NCI-H187 treated with DMSO at 0.1 percent for 48 hours (cell line): ENCODE results near the gene SAMD4A.

Experiments
- DNase-seq: peaks from one replicate; lab custom pipeline; 2025; lab: John Stamatoyannopoulos, UW

The SAMD4A gene

GRCh38 chr14:54706769-54707168, 139.8 kb downstream of the SAMD4A start:
- DNase-seq: no peak

DNA sequence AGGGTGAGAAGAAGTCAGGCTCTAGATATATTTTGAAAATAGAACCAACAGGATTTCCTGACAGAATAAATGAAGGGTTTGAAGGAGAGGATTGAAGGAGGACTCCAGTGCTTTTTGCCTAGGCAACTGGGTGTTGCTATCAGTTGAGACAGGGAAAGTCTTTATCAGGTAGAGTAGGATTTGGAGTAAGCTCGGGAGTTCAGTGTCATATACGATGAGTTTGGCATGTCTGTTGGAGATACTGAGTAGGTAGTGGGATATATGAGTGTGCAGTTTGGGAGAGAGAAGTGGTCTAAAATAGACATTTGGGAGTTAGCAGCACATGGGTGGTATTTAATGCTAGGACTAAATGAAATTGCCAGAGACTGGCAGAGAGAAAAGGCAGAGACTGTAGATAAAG, 141.2 kb downstream of the SAMD4A start:
- DNase-seq: no peak

GRCh38 chr14:54708982-54709381, 142.1 kb downstream of the SAMD4A start:
- no peak for DNase-seq

DNA sequence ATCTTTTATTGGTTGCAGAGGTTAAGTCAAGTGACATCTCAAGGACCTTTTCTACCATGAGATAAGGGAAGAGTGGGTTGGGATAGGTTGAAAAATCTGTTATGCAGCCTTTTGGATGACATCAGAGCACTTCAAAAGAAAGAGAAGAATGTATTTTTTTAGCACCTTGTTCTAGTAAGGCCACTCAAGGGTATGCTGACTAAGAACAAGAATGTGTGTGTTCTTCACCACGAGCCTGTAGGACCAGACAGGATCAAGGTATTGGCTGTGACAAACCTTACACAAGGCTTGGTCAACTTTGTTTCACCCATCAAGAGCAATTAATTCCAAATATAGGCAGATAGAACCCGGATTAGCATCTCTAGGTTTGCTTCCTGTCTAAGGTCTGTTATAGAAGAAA, 142.5 kb downstream of the SAMD4A start:
- DNase-seq: no peak

- no peak for DNase-seq
These were observed 142.9 kb downstream of the SAMD4A start for GRCh38 chr14:54709867-54710266.

- DNase-seq: no peak
These were observed 144.4 kb downstream of the SAMD4A start for GRCh38 chr14:54711312-54711711.

GRCh38 chr14:54711812-54712464, 145.0 kb downstream of the SAMD4A start:
- no peak for DNase-seq

GRCh38 chr14:54712465-54713200, 145.7 kb downstream of the SAMD4A start:
- no peak for DNase-seq

DNA sequence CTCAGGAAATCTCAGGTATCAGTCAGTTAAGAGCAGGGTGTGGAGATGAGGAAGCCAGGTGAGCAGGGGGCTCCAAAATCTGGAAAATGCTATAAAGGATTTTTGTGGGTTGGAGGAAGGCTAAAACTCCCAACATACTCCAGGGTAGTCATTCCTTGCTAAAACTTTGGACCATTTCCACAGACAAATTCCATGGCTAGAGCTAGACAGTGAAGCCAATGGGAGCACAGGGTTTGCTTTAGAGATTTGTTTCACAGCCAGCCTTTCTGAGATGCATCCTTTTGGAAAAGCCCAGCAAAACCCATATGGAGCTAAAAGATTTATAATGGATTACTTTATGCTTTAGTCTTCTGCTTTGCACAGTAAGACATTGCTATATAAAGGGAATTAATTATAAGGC, 146.5 kb downstream of the SAMD4A start:
- no peak for DNase-seq

DNA sequence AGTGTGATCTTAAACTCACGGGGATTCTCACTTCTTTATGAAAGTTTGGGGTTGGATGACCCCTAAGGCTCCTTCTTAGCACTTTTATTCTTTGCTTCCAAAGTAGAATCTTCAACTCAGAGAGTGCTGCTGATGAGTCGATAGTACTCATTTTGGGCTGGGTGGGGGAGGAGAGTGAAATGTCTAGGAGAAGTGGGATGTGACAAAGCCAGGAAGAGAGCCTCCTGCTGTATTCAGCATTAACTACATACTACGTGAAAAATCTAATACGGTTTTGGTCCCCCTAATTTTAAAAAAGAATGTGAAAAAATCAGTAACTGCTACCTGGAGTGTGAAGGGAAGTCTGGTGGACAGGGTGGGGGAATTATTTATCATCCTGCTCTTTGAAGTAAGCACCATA, 148.3 kb downstream of the SAMD4A start:
- no peak for DNase-seq

- no peak for DNase-seq
These were observed 148.9 kb downstream of the SAMD4A start for GRCh38 chr14:54715811-54716210.

- DNase-seq: no peak
These were observed 149.9 kb downstream of the SAMD4A start for GRCh38 chr14:54716862-54717261.

DNA sequence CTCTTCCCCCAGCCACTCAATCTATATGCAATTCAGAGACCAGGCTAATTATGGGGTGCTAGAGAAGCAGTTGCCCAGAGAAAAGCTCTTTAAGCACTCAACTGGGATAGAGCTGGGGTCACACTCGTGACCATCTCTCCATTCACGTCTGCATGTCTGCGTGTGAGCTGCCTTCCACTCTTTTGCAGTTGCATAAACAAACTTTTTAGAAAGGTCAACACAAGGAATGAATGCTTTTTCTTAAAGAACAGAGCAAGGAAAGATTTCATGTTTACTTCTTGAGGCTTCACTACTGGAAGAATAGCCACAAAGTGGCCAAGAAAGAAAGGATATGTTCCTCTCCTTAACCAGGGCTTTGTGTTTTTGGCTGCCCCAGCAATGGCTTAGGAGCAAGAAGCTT, 151.1 kb downstream of the SAMD4A start:
- DNase-seq: no peak

DNA sequence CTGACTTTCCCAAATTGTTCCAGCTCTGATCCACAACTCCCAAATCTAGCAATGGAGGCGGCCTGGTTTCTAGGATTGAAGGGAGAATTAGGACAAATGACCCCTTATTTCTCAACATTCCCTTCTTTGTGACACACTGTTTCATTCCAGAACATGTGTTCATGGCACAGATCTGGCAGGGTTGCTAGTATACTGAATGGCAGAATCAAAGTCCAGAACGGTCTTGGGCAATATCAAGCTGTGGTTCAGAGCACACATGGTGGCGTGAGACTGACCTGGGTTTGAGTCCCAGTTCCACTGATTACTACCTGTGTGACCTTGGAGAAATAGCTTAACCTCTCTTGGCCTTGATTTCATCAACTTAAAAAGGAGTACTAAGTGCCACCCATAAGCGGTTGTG, 152.5 kb downstream of the SAMD4A start:
- no peak for DNase-seq

- DNase-seq: no peak
These were observed 156.0 kb downstream of the SAMD4A start for GRCh38 chr14:54722791-54723432.

GRCh38 chr14:54724123-54724522, 157.2 kb downstream of the SAMD4A start:
- DNase-seq: no peak

DNA sequence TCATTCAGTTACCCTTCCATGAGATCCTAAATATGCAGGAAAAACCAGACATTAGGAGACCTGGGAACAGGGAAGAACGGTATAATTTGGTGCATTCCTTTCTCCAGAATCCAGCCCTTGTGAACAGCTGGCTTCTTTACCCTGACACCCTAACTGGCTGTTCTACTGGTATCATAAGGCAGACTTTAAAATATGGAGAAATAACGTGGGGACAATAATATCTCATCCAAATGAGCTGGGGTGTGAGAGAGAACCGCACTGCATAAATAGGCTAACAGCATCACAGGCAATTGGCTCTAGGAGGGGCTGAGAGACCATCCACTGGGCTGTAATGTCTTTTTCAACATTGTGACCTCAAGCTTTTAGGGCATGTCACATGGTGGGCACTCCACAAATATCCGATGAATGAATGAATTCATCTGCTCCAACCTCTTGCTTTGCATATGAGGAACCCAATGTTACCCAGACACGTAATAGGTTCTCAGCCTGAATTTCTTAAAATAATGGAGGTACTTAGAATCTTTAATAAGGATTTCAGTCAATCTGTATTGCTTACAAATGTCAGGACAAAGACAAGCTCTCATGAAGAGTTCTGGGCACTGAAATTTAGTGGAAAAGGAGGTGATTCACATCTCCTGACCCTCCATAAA, 157.9 kb downstream of the SAMD4A start:
- DNase-seq: no peak

DNA sequence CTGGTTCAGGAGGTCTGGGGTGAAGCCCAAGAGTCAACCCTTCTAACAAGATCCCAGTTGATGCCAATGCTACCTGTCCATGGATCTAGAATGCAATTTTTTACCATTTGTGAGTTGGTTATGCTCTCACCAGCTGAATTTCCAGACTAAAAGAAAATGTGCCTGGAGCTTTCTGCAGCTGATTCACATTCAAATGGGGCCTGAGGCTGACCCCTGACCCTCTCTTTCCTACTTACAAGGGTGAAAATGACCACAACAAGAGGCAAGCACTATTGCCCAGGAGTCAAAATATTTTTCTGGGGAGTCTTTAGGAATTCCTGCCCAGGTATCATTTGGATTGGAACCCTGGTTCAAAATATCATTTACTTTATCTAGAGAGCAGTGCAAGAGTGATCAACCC, 159.1 kb downstream of the SAMD4A start:
- DNase-seq: no peak

- no peak for DNase-seq
These were observed 161.0 kb downstream of the SAMD4A start for GRCh38 chr14:54727929-54728328.

- no peak for DNase-seq
These were observed 162.0 kb downstream of the SAMD4A start for GRCh38 chr14:54728700-54729527.

DNA sequence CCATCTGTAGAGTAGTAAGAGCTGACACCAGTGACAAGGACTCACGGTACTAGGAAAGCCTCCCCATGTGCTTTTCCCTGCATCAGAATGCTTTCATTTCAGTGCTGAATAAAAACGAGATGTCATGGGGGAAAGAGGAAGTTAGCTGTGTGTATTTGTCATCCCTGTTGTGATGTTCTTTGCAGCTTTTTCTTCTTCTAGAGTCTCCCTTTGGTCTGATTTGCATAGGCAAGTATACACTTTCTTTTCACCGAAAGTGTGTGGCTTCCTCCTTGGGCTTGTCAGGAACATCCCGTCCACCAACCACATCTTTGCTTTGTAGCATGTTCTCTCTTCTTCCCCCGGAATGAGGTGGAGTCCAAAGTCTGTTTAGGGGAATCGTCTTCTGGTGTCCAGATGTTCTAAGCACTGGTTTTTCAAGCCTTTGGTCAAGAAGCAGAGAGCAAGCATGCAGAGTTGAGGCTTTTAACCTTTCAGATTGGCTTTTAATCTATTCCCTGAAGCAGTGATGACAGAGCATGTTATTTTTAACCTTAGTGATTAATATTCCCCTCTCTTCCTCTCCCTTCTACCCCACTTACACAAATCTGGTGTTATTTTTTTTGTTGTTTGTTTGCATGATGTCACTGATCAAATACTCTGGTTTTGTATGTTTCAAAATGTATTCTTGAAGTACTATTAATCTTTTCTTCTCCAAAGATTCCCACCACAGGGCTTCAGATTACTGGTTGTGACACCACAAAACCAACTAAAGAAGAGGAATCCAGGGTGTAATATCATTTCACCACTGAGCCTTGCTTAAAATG, 163.4 kb downstream of the SAMD4A start:
- no peak for DNase-seq
